NCI-H82 (cell line): ENCODE results near the gene NEIL3.

Experiments used
- DNase-seq: peaks from one replicate; lab custom pipeline; 2025; lab: John Stamatoyannopoulos, UW

NEIL3 gene

GRCh38 chr4:177367336-177367735 lies 57.7 kb downstream of the NEIL3 start:
- DNase-seq, result peak; percentile 24

GRCh38 chr4:177369372-177369771 lies 59.7 kb downstream of the NEIL3 start:
- no peak for DNase-seq

GRCh38 chr4:177371461-177371860 lies 61.8 kb downstream of the NEIL3 start:
- DNase-seq, result no peak

- DNase-seq, result no peak
Measured at GRCh38 chr4:177374966-177375365, 65.3 kb downstream of the NEIL3 start.

GRCh38 chr4:177375372-177375771 lies 65.7 kb downstream of the NEIL3 start:
- no peak for DNase-seq

- no peak for DNase-seq
Measured at GRCh38 chr4:177376024-177376423, 66.3 kb downstream of the NEIL3 start.

- peak; percentile 5 for DNase-seq
Measured at GRCh38 chr4:177380730-177381287, 71.1 kb downstream of the NEIL3 start.

GRCh38 chr4:177381762-177382310 lies 72.2 kb downstream of the NEIL3 start:
- DNase-seq, result no peak

- no peak for DNase-seq
Measured at GRCh38 chr4:177384856-177385397, 75.3 kb downstream of the NEIL3 start.

GRCh38 chr4:177385576-177386277 lies 76.1 kb downstream of the NEIL3 start:
- DNase-seq, result no peak

- DNase-seq, result no peak
Measured at GRCh38 chr4:177386278-177386815, 76.7 kb downstream of the NEIL3 start.

- DNase-seq, result no peak
Measured at GRCh38 chr4:177391287-177391686, 81.6 kb downstream of the NEIL3 start.

- no peak for DNase-seq
Measured at GRCh38 chr4:177391953-177392352, 82.3 kb downstream of the NEIL3 start.

GRCh38 chr4:177393236-177393635 lies 83.6 kb downstream of the NEIL3 start:
- DNase-seq, result no peak

- no peak for DNase-seq
Measured at GRCh38 chr4:177396352-177396751, 86.7 kb downstream of the NEIL3 start.

- DNase-seq, result no peak
Measured at GRCh38 chr4:177400030-177400429, 90.4 kb downstream of the NEIL3 start.

- no peak for DNase-seq
Measured at GRCh38 chr4:177401658-177402273, 92.1 kb downstream of the NEIL3 start.

GRCh38 chr4:177403746-177404145 lies 94.1 kb downstream of the NEIL3 start:
- DNase-seq, result no peak

- DNase-seq, result no peak
Measured at GRCh38 chr4:177404342-177404741, 94.7 kb downstream of the NEIL3 start.

GRCh38 chr4:177404986-177405385 lies 95.3 kb downstream of the NEIL3 start:
- DNase-seq, result no peak

- DNase-seq, result no peak
Measured at GRCh38 chr4:177405508-177405907, 95.8 kb downstream of the NEIL3 start.

- no peak for DNase-seq
Measured at GRCh38 chr4:177408023-177408422, 98.3 kb downstream of the NEIL3 start.

GRCh38 chr4:177410566-177410965 lies 100.9 kb downstream of the NEIL3 start:
- no peak for DNase-seq
